Ascending aorta (tissue), 2 donors: ENCODE data around the gene TRABD2A. TPM values are rescaled to one million over a fixed set of nuclear protein-coding genes. Genes with fewer than 3 reads are reported as not detected.
A peak's percentile ranks its signal among the peaks of the same experiment; 100 is the strongest.

Experiments
- DNase-seq, 2 donors: peaks; one replicate each; pipeline ENCODE4 v3.0.0-alpha.2; 2019; ENCODE audit warnings: low spot score in 2 of 2
- H3K27ac ChIP-seq, 2 donors: fragments of 200-600 bp; sonication (generic); one replicate each; pipeline ENCODE4 v1.5.1; 2016 to 2017; ENCODE audit warnings: mild to moderate bottlenecking in 1 of 2
- H3K27me3 ChIP-seq: fragments of 200-600 bp; sonication (generic); one replicate; pipeline ENCODE4 v1.5.1; 2017
- H3K36me3 ChIP-seq, 2 donors: fragments of 200-600 bp; sonication (generic); one replicate each; pipeline ENCODE4 v1.5.1; 2016
- H3K4me1 ChIP-seq, 2 donors: fragments of 200-600 bp; sonication (generic); one replicate each; pipeline ENCODE4 v1.5.1; 2016 to 2017; ENCODE audit warnings: mild to moderate bottlenecking in 1 of 2
- H3K4me3 ChIP-seq, 2 donors: fragments of 200-600 bp; sonication (generic); one replicate each; pipeline ENCODE4 v1.5.1; 2016 to 2017; ENCODE audit warnings: mild to moderate bottlenecking in 1 of 2
- H3K9me3 ChIP-seq, 2 donors: fragments of 200-600 bp; sonication (generic); one replicate each; pipeline ENCODE4 v1.5.1; 2016
- CTCF ChIP-seq, 3 experiments: fragments of 200-600 bp in 2 of 3; fragments of 450-650 bp in 1 of 3; sonication (generic) in 2 of 3; IDR thresholded peaks; one replicate each; pipeline ENCODE4 v1.5.1; 2016 to 2019; ENCODE audit warnings: antibody characterized with exemption in 3 of 3, mild to moderate bottlenecking in 1 of 3, moderate library complexity in 1 of 3
- intact Hi-C: fragments of 100-400 bp; cut with DNase I; formaldehyde crosslinking; loops from one replicate; pipeline ENCODE4 v1.15.1; 2023
- total RNA-seq: library from RNA; depleted of rRNA; stranded (reverse); fragments of >200 nt; gene quantifications from one replicate; pipeline ENCODE4 v1.1.0, GENCODE V29; 2016

Gene TRABD2A, protein sequence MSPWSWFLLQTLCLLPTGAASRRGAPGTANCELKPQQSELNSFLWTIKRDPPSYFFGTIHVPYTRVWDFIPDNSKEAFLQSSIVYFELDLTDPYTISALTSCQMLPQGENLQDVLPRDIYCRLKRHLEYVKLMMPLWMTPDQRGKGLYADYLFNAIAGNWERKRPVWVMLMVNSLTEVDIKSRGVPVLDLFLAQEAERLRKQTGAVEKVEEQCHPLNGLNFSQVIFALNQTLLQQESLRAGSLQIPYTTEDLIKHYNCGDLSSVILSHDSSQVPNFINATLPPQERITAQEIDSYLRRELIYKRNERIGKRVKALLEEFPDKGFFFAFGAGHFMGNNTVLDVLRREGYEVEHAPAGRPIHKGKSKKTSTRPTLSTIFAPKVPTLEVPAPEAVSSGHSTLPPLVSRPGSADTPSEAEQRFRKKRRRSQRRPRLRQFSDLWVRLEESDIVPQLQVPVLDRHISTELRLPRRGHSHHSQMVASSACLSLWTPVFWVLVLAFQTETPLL
- total RNA-seq, result 1.1 TPM

- Histone ChIP-seq H3K4me1 (peaks cover 2 to 25% of the 10 kb centered on the region in 2 donors), H3K27me3 (no peaks in the 10 kb centered on the region), H3K27ac (no peak within 1 kb of the TSS), H3K36me3 (no peaks in the 10 kb centered on the region), H3K9me3 (no peaks in the 10 kb centered on the region), H3K4me3 (peak within 1 kb of the TSS; percentile 59 to 75)
- peak in 1 of 2 donors; percentile 60 for DNase-seq
- intact Hi-C loops, result loop anchor here (2.0 kb wide), 1 partner anchor 386 kb away; no protein-coding TSS in a partner anchor
- no peak for TF ChIP-seq CTCF (IDR thresholded peaks at IDR 0.05)
Measured at GRCh38 chr2:84880645-84881521, at the start of gene TRABD2A. TSS of gene TRABD2A (minus strand) at chr2:84881084. CDS start at chr2:84881039, 45 bp downstream.

GRCh38 chr2:84927275-84927627 lies 46.4 kb upstream of the TRABD2A start:
- Histone ChIP-seq H3K9me3 (no peaks in the 10 kb centered on the region), H3K4me1 (peaks cover 0 to 13% of the 10 kb centered on the region in 2 donors), H3K36me3 (no peaks in the 10 kb centered on the region), H3K27ac (no peak overlapping the region), H3K4me3 (peak overlapping the region in 1 of 2 donors; percentile 60), H3K27me3 (no peaks in the 10 kb centered on the region)
- TF ChIP-seq CTCF (IDR thresholded peaks at IDR 0.05), result no peak
- peak in 1 of 2 donors; percentile 13 for DNase-seq
- intact Hi-C loops, result loop anchor here (1.0 to 5.0 kb wide), 4 partner anchors 45 to 432 kb away; partner anchors contain the start of gene KCMF1

- Histone ChIP-seq H3K36me3 (no peaks in the 10 kb centered on the region), H3K4me3 (peak overlapping the region; percentile 49 to 60), H3K27ac (no peak overlapping the region), H3K4me1 (peaks cover 0 to 13% of the 10 kb centered on the region in 2 donors), H3K27me3 (no peaks in the 10 kb centered on the region), H3K9me3 (no peaks in the 10 kb centered on the region)
- intact Hi-C loops, result loop anchor here (1.0 to 5.0 kb wide), 4 partner anchors 20 to 431 kb away; partner anchors contain the start of gene KCMF1
- DNase-seq, result peak; percentile 90 to 99
- peak; percentile 93 to 96 (median 95) for TF ChIP-seq CTCF (IDR thresholded peaks at IDR 0.05)
Measured at GRCh38 chr2:84925724-84926376, 45.0 kb upstream of the TRABD2A start.

DNA sequence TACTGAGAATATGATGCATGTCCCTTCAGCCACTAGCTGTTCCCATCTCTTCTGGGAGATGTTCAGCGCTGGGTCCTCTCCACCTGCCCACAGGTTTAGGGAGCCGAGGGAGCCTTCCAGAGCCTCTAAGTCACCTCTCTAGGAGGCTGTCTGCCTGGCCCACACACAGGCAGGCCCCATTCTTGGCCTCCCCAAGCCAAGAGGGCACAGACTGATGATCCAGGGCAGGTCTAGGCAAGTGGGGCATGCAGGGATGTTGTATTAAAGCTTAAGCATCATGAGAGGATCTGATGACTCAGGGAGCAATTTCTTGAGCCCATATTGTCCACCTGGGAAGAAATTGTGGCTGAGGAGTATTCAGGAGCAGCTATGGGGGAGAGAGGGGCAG lies 44.4 kb upstream of the TRABD2A start:
- Histone ChIP-seq H3K27me3 (no peaks in the 10 kb centered on the region), H3K27ac (no peak overlapping the region), H3K36me3 (no peaks in the 10 kb centered on the region), H3K9me3 (no peaks in the 10 kb centered on the region), H3K4me1 (peaks cover 0 to 16% of the 10 kb centered on the region in 2 donors), H3K4me3 (no peak overlapping the region)
- intact Hi-C loops, result loop anchor here (1.0 to 5.0 kb wide), 3 partner anchors 19 to 372 kb away; partner anchors contain the start of gene KCMF1
- TF ChIP-seq CTCF (IDR thresholded peaks at IDR 0.05), result no peak
- DNase-seq, result no peak
